ENCODE measurements around the gene CCDC181. TPM values are rescaled to one million over a fixed set of nuclear protein-coding genes. Genes with fewer than 3 reads are reported as not detected.

The CCDC181 gene
- total and polyA plus RNA-seq, 7 donors, result 0.13 to 2.9 (median 0.30) TPM

DNA sequence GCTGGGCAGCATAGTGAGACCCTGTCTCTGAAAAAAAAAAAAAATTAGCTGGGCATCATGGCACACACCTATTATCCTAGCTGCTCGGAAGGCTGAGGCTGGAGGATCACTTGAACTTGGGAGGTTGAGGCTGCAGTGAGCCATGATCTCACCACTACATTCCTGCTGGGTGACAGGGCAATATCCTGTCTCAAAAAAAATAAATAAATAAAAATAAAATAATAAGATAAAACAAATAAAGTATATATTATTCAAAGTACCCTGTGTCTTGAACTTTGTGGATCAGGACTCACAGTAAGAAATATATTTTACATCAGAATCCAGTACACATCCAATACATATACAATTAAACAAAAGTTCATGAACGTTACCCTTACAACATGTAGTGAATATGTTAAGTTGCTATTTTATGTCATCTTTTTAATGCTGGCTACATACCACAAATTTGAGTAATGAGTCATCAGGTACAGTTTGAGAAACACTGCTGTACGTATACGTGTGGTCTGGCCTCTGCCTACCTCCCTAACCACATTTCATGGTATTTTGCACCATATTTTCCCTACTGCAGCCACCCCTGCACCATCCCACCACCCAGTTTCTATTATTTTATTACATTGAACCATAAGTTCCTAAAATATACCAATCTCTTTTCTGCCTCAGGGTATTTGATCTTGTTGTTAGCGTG, 64.1 kb downstream of the CCDC181 start:
- no peak for ATAC-seq
- Histone ChIP-seq H3K36me3 (ENCODE audit: insufficient read depth in 1 of 2, low read depth in 1 of 2) (no peaks in the 10 kb centered on the region), H3K27me3 (ENCODE audit: insufficient read depth in 3 of 3, low read length in 2 of 3) (no peaks in the 10 kb centered on the region), H3K27ac (no peak overlapping the region), H3K4me1 (peaks cover 7% of the 10 kb centered on the region), H3K9me3 (no peaks in the 10 kb centered on the region), H3K4me3 (no peak overlapping the region)
- no peak for TF ChIP-seq CTCF (IDR thresholded peaks at IDR 0.05)
- no peak for DNase-seq
- intact Hi-C loops (cut with DNase I), result loop anchor here in 1 of 2 donors (10.0 kb wide), 1 partner anchor 122 kb away; the partner anchor contains the start of gene SLC19A2
- 91 to 95% (median 93%) methylated on average over 5 of the region's 5 CpGs for WGBS, 3 donors

GRCh38 chr1:169361281-169361680, 66.0 kb downstream of the CCDC181 start:
- Histone ChIP-seq H3K27ac (no peak overlapping the region), H3K9me3 (no peaks in the 10 kb centered on the region), H3K4me1 (no peaks in the 10 kb centered on the region), H3K36me3 (ENCODE audit: insufficient read depth in 1 of 2, low read depth in 1 of 2) (no peaks in the 10 kb centered on the region), H3K4me3 (no peak overlapping the region), H3K27me3 (ENCODE audit: insufficient read depth in 3 of 3, low read length in 2 of 3) (no peaks in the 10 kb centered on the region)
- DNase-seq (no peak), ATAC-seq (no peak)
- WGBS, 3 donors, result 74 to 89% (median 76%) methylated on average over 7 of the region's 7 CpGs
- no peak for TF ChIP-seq CTCF (IDR thresholded peaks at IDR 0.05)
- intact Hi-C loops (cut with DNase I), result loop anchor here in 1 of 2 donors (10.0 kb wide), 1 partner anchor 124 kb away; the partner anchor contains the start of gene SLC19A2

- Histone ChIP-seq H3K9me3 (no peaks in the 10 kb centered on the region), H3K27me3 (ENCODE audit: insufficient read depth in 3 of 3, low read length in 2 of 3) (no peaks in the 10 kb centered on the region), H3K4me1 (no peaks in the 10 kb centered on the region), H3K36me3 (ENCODE audit: insufficient read depth in 1 of 2, low read depth in 1 of 2) (no peaks in the 10 kb centered on the region), H3K27ac (no peak overlapping the region), H3K4me3 (no peak overlapping the region)
- ATAC-seq (no peak), DNase-seq (no peak)
- WGBS, 3 donors, result 90 to 95% (median 94%) methylated on average over 1 of the region's 1 CpG
- no peak for TF ChIP-seq CTCF (IDR thresholded peaks at IDR 0.05)
- intact Hi-C loops (cut with DNase I), result loop anchor here in 1 of 2 donors (10.0 kb wide), 1 partner anchor 124 kb away; the partner anchor contains the start of gene SLC19A2
These were observed 66.9 kb downstream of the CCDC181 start for GRCh38 chr1:169360415-169360814.

GRCh38 chr1:169348383-169349036, 78.8 kb downstream of the CCDC181 start:
- no peak overlapping the region for H3K27ac ChIP-seq
- peaks cover 5% of the 10 kb centered on the region for H3K9me3 ChIP-seq
- intact Hi-C loops (cut with DNase I), result loop anchor here (2.0 to 10.0 kb wide), 6 partner anchors 194 to 1006 kb away; no protein-coding TSS in a partner anchor
- ATAC-seq (peak; percentile 44 to 77 (median 59)), DNase-seq (no peak)
- H3K4me3 ChIP-seq, result no peak overlapping the region
- no peaks in the 10 kb centered on the region for H3K4me1 ChIP-seq
- peak; percentile 86 for TF ChIP-seq CTCF (IDR thresholded peaks at IDR 0.05)
- peaks cover 0 to 2% of the 10 kb centered on the region in 2 donors for H3K36me3 ChIP-seq (ENCODE audit: insufficient read depth in 1 of 2, low read depth in 1 of 2)
- no peaks in the 10 kb centered on the region for H3K27me3 ChIP-seq (ENCODE audit: insufficient read depth in 3 of 3, low read length in 2 of 3)
- 42 to 50% (median 44%) methylated on average over 5 of the region's 5 CpGs for WGBS, 3 donors

Data from psoas muscle (tissue), 8 donors.